ENCODE data around the gene PDSS2.
"Not testable (repeated sequence)": the region's sequence is repeated elsewhere in the genome, so short reads cannot be mapped to it uniquely, and the experiment has no call there.

The PDSS2 gene

GRCh38 chr6:107475360-107475759 lies 16.0 kb upstream of the PDSS2 start:
- DNase-seq (ENCODE audit: low spot score) = not testable (repeated sequence)

DNA sequence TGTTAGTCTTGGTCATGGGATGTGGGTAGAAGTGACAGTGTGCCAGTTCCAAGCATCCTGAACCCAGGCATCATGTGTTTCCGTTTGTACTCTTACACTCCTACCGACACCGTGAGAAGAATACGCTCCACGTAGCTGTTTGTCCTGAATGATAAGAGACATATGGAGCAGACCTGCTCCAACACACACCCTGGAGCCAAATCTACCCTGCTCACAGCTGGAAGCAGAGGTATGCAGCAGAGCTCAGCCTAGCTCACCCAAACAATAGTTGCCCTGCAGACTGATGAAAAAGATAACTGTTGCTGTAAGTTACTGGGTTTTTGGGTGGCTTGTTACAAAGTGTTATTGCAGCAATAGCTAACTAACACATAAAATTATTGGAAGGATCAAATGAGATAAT lies 14.3 kb upstream of the PDSS2 start:
- DNase-seq (ENCODE audit: low spot score) = no peak

GRCh38 chr6:107470364-107470763 lies 11.0 kb upstream of the PDSS2 start:
- no peak for DNase-seq (ENCODE audit: low spot score)

DNA sequence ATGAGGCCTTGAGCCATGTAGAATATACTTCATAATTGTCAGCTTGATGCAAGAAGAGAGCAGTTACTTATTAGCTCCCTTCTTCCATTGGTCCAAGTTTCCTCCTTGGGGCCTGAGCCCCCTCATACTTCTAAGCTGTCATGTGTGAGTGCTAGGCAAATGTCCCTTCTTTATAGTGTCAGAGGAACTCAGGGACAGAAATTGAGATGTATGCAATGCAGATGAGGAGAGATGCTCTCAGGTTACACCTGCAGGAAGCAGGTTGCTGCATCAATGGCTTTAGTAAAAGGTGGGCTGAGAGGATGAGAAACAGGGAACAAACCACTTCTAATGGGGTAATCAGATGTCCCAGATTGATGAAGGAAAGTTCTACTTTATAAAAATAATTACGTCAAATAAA lies 6.7 kb upstream of the PDSS2 start:
- DNase-seq (ENCODE audit: low spot score) = no peak

- DNase-seq (ENCODE audit: low spot score) = peak; percentile 23
Observed at GRCh38 chr6:107460083-107460631, 793 bp upstream of the PDSS2 start.

DNA sequence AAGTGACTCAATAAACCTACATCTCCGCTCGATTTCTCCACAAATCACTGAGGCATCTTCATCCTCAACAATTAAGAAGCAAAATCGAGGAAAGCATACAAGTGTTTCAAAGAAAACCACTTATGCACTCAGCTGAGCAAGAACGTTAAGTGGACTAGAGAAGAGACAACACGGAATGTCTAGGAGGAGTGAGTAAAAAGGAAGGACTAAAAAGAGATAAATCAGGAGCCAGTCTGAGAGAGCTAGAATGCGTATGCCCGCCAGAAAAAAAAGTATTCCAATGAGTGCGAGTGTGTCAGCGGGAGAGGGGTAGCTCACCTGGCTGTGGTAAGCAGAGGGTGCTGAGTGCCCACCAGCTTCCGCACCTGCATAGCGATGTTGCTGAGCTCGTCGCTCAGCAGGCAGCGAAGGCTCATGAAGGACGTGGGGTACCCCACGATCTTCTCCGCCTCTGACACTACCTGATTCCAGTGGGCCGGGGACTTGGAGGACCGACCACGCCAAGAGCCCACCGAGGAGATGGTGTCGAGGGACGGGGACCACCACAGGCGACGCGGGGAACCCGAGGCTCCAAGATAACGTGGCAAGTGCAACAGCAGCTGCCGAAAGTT lies 587 bp downstream of the PDSS2 start:
- peak; percentile 29 for DNase-seq (ENCODE audit: low spot score)

- no peak for DNase-seq (ENCODE audit: low spot score)
Observed at GRCh38 chr6:107448776-107449175, 10.6 kb downstream of the PDSS2 start.

DNA sequence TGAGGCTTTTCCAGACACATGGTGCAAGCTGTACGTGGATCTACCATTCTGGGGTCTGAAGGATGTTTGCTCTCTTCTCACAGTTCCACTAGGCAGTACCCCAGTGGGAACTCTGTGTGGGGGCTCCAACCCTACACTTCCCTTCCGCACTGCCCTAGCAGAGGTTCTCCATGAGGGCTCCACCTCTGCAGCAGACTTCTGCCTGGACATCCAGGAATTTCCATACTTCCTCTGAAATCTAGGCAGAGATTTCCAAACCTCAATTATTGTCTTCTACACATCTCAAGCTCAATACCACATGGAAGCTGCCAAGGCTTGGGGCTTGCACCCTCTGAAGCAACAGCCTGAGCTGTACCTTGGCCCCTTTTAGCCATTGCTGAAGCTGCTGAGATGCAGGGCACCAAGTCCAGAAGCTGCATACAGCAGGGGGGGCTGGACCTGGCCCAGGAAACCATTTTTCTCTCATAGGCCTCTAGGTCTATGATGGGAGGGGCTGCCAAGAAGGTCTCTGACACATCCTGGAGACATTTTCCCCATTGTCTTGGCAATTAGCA lies 11.6 kb downstream of the PDSS2 start:
- no peak for DNase-seq (ENCODE audit: low spot score)

DNA sequence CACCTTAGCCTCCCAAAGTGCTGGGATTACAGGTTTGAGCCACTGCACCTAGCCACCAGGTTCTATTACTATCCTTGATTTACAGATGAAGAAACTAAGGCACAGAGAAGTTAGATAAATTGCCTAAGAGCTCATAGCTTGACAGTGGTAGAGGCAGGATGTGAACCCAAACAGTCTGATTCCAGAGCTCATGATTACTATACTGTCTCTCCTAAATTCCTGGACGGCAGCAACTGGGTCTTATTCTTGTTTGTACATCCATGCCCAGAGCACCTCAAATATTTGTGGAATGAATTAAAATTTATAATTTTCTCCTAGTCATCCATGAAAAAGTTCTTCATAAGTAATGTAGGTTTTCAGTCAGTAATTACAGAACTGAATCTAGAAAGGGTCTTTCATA lies 15.1 kb downstream of the PDSS2 start:
- no peak for DNase-seq (ENCODE audit: low spot score)

DNA sequence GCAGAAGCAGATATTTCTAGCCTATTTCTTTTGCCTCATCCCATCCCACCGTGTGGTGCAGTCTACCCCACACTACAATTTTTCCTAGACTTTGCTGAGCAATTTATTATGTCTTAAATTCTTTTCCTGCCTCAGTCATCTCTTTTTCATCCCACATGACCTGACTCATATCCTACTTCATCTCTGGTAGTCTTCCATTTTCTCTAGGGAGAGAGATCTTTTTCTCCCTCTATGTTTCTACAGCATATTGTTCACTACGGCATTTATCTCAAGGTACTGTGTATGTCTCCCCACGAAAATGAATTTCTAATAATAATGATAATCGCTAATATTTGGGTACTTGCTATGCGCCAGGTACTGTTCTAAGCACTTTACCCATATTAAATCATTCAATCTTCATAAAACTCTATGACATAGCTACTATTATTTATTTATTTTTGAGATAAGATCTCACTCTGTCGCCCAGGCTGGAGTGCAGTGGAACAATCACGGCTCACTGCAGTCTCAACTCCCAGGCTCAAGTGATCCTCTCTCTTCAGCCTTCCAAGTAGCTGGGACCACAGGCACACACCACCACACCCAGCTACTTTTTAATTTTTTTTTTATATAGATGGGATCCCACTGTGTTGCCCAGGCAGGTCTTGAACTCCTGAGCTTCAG lies 15.6 kb downstream of the PDSS2 start:
- DNase-seq (ENCODE audit: low spot score) = no peak

DNA sequence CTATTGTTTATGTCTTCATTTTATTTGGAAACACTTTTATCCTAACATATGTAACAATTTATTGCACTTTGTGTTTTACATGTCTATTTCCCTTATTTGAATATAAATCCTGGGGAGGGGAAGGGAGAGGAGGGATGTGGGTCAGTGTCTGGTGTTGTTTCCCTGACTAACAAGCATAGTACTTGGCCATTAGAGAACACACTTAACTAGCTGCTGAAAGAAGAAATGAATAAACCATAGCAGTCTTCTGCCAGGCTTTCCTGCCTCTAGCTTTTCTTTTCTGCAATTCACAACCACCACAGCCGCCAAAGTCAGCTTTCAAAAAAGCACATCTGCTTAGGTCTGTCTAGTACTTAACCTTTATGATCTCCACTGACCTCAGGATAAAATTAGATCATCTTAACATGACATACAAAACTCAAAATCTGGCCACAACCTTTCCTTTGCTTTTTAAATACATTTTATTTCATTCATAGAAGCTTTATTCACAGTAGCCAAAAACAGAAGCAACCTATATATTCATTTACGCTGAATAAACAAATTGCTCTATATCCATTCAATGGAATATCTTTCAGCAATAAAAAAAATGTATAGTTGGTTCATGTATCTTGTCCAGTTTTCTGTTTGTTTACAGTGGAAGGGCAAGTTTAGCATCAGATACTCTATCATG lies 16.3 kb downstream of the PDSS2 start:
- no peak for DNase-seq (ENCODE audit: low spot score)

DNA sequence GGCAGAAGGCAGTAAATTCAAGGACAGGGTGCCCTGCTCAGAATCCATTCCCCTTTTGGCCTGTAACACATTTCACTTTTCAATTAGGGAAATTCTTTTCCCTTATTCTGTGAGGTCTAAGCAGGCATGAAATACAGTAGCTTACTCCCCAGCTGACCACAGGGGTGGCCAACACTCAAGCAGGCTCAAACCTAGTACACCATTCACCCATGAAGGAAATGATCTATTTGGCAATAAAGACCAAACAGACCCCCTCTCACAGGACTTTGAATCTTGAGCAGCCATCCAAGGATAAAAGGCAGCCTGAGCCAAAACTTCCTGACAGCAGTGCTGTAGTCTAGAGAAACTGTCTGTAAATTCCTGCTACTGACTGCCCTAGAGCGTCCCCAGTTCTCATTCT lies 17.7 kb downstream of the PDSS2 start:
- no peak for DNase-seq (ENCODE audit: low spot score)

DNA sequence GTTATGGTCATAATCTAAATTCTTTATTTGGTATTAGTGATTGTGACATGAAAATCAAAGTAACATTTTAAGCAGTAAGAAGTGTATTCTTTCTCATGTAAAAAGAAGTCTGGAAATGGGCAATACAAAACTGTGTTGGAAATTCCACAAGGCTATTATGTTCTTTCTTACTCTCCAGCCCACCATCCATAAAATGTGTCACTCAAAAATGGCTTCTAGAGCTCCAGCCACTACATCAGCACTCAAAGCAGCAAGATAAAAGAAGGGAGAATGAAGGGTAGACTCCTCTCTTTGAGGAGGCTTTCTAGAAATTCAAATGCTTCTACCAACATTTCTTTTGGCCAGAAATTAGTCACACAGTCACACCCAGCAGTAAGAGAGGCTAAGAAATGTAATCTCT lies 18.4 kb downstream of the PDSS2 start:
- DNase-seq (ENCODE audit: low spot score) = no peak

GRCh38 chr6:107439406-107439805 lies 20.0 kb downstream of the PDSS2 start:
- no peak for DNase-seq (ENCODE audit: low spot score)

- DNase-seq (ENCODE audit: low spot score) = no peak
Observed at GRCh38 chr6:107437691-107438090, 21.7 kb downstream of the PDSS2 start.

- DNase-seq (ENCODE audit: low spot score) = no peak
Observed at GRCh38 chr6:107436881-107437280, 22.5 kb downstream of the PDSS2 start.

GRCh38 chr6:107435798-107436197 lies 23.6 kb downstream of the PDSS2 start:
- DNase-seq (ENCODE audit: low spot score) = no peak

DNA sequence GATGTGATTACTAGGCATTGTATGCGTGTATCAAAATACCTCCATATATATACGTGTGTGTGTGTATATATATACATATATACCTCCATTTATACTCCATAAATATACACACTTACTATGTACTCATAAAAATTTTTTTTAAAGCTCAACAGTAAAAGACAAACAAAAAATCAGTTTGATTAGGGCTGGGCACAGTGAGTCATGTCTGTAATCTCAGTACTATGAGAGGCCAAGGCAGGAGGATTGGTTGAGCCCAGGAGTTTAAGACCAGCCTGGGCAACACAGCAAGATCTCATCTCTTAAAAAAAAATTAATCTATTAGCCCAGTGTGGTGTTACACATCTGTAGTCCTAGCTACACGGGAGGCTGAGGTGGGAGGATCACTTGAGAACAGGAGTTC lies 24.6 kb downstream of the PDSS2 start:
- no peak for DNase-seq (ENCODE audit: low spot score)

GRCh38 chr6:107425951-107426350 lies 33.4 kb downstream of the PDSS2 start:
- not testable (repeated sequence) for DNase-seq (ENCODE audit: low spot score)

DNA sequence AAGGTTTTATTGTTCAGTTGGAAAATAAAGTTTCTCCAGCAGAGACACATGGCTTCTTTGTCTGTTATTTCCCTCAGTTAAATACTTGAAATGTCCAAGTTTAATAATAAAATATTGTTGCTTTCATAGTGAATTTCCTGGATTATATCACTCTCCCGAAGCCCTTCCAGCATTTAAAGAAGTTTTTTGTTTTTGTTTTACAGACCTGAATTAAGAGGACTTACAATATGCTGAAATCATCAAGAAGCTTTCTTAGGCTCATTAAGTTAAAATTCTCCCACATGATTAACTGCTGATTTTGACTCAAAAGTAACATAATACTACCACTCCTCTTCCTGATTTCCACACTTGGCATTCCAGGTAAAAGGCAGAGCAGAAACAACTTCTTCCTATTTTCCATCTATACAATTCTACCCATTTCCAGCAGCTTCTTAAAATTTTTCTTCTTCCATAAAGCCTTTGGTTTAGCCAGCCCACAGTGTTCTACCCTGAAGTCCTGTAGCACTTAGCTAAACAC lies 35.8 kb downstream of the PDSS2 start:
- DNase-seq (ENCODE audit: low spot score) = no peak

DNA sequence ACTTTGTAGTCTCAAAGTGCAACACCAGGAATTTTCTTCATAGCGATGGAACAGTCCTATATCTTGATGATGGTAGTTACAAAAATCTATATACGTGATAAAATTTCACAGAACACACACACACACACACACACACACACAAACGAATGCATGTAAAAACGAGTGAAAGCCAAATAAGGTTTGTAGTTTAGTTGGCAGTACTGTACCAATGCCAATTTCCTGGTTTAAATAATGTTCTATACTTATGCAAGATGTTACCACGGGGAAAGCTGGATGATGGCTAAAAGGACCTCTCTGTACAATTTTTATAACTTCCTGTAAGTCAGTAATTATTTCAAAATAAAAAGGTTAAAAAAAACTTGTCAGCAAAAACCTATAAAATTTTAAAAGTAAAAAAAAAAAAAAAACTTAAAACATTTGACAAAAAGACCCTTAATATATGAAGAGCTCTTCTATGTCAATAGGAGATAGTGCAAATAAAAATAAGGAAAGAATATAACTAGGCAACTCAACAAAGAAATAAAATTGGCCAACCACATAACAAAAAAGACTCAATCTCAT lies 37.6 kb downstream of the PDSS2 start:
- no peak for DNase-seq (ENCODE audit: low spot score)

DNA sequence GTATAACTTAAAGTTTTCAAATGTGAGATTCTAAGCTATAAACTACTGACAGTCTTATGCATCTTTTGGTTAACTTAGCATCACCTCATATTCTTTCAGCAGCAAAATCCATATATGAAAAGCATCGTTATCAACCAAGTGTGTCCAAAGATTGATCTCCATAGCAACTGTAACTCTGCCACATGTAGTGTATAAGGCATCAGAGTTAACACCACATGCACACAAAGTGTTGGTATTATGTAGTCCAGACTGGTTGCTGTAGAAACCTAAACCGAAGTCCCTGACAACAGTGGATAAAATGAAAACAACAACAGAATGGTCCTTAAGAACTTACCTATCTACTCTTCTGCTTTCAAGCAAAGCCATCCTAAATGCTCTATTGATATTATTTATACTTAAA lies 39.6 kb downstream of the PDSS2 start:
- DNase-seq (ENCODE audit: low spot score) = no peak

Measured in cerebellar cortex (tissue), 1 donor.